HepG2 (cell line): Measurements from ENCODE around the gene CEP63. TPM values are rescaled to one million over a fixed set of nuclear protein-coding genes. Genes with fewer than 3 reads are reported as not detected.

Source experiments
- HNF4A ChIP-seq: sonication (generic); formaldehyde crosslinking; IDR thresholded peaks from 2 replicates; pipeline ENCODE4 v1.4.0; 2020; ENCODE audit warnings: missing genetic modification reagents
- HNRNPK ChIP-seq: fragments of 200-400 bp; formaldehyde crosslinking; IDR thresholded peaks from 2 replicates; pipeline ENCODE4 v1.6.1; 2018; ENCODE audit warnings: low read length, low read depth, moderate library complexity, mild to moderate bottlenecking; ENCODE audit not compliant: poor library complexity, severe bottlenecking
- MAFF ChIP-seq: IDR thresholded peaks from 2 replicates; pipeline ENCODE4 v1.6.1; 2011; ENCODE audit warnings: low read depth, low read length, improper control_type of control experiment
- MXD1 ChIP-seq: sonication (generic); formaldehyde crosslinking; IDR thresholded peaks from 2 replicates; pipeline ENCODE4 v1.4.0; 2020; ENCODE audit warnings: mild to moderate bottlenecking, missing genetic modification reagents
- MYNN ChIP-seq: sonication (generic); formaldehyde crosslinking; IDR thresholded peaks from 2 replicates; pipeline ENCODE4 v1.4.0; 2020; ENCODE audit warnings: mild to moderate bottlenecking, low read depth, missing genetic modification reagents
- NFRKB ChIP-seq: fragments of 450-650 bp; IDR thresholded peaks from 2 replicates; pipeline ENCODE4 v1.6.1; 2017
- PCBP1 ChIP-seq: fragments of 200-400 bp; formaldehyde crosslinking; IDR thresholded peaks from 2 replicates; pipeline ENCODE4 v1.6.1; 2017; ENCODE audit warnings: mild to moderate bottlenecking, low read depth, low read length, borderline replicate concordance
- PCBP2 ChIP-seq: fragments of 200-400 bp; formaldehyde crosslinking; optimal IDR thresholded peaks from 2 replicates; pipeline ENCODE3; 2018; ENCODE audit warnings: low read length, low read depth; ENCODE audit not compliant: poor library complexity, severe bottlenecking
- SNAI1 ChIP-seq: sonication (generic); formaldehyde crosslinking; IDR thresholded peaks from 2 replicates; pipeline ENCODE4 v1.5.0; 2020; ENCODE audit warnings: mild to moderate bottlenecking, missing genetic modification reagents, borderline replicate concordance
- ZNF33B ChIP-seq: sonication (generic); formaldehyde crosslinking; IDR thresholded peaks from 2 replicates; pipeline ENCODE4 v1.5.1; 2020; ENCODE audit warnings: mild to moderate bottlenecking, missing genetic modification reagents
- ZNF430 ChIP-seq: sonication (generic); formaldehyde crosslinking; IDR thresholded peaks from 2 replicates; pipeline ENCODE4 v1.9.0; 2021; ENCODE audit warnings: mild to moderate bottlenecking, missing genetic modification reagents
- ZNF572 ChIP-seq: sonication (generic); formaldehyde crosslinking; IDR thresholded peaks from 2 replicates; pipeline ENCODE4 v1.5.1; 2020; ENCODE audit warnings: mild to moderate bottlenecking, missing genetic modification reagents
- ZNF781 ChIP-seq: sonication (generic); formaldehyde crosslinking; IDR thresholded peaks from 2 replicates; pipeline ENCODE4 v1.5.1; 2020; ENCODE audit warnings: borderline replicate concordance, mild to moderate bottlenecking, missing genetic modification reagents; ENCODE audit errors: not compliant biosample characterization
- polyA plus RNA-seq, 8 experiments: library from polyadenylated mRNA; depleted of rRNA in 3 of 8; stranded (reverse) in 7 of 8; unstranded in 1 of 8; fragments of >200 nt; fragmentation: Illumina TruSeq in 4 of 8; extraction: Trizol in 4 of 8; gene quantifications; 2 replicates each; pipeline versions ENCODE4 v1.2.1 to v1.2.3, GENCODE V29; 2011 to 2016; ENCODE audit warnings: low read depth in 4 of 8, missing spikeins in 1 of 8, mixed read lengths in 1 of 8; ENCODE audit not compliant: insufficient read depth in 1 of 8
- total RNA-seq, 5 experiments: library from RNA; depleted of rRNA; stranded (reverse); fragments of >200 nt; fragmentation: Illumina TruSeq; extraction: Trizol; gene quantifications; 2 replicates each; pipeline ENCODE4 v1.2.3, GENCODE V29; 2016; ENCODE audit warnings: low read depth in 1 of 5
- TF ChIP-seq, protein P1 (sequence below): sonication (generic); formaldehyde crosslinking; IDR thresholded peaks from 2 replicates; pipeline ENCODE4 v1.4.0; 2020; ENCODE audit warnings: mild to moderate bottlenecking, missing genetic modification reagents, borderline replicate concordance
- TF ChIP-seq, protein P2 (sequence below): IDR thresholded peaks from 2 replicates; pipeline ENCODE4 v1.6.1; 2016; ENCODE audit warnings: low read depth
- TF ChIP-seq, protein P3 (sequence below): sonication (generic); formaldehyde crosslinking; IDR thresholded peaks from 2 replicates; pipeline ENCODE4 v1.4.0; 2020; ENCODE audit warnings: missing genetic modification reagents, mild to moderate bottlenecking, borderline replicate concordance
- TF ChIP-seq, protein P4 (sequence below), 2 experiments: sonication (generic) in 1 of 2; formaldehyde crosslinking in 1 of 2; IDR thresholded peaks; 2 replicates each; pipeline versions ENCODE4 v1.4.0 to v1.6.1; 2018 to 2020; ENCODE audit warnings: missing genetic modification reagents in 2 of 2, borderline replicate concordance in 1 of 2, low read depth in 1 of 2, mild to moderate bottlenecking in 1 of 2, missing biosample characterization in 1 of 2

Gene CEP63
- total and polyA plus RNA-seq, 2 of the 13 experiments (the other 11 are each of a cell fraction or from before 2014, with no cell fraction given): 7.2 to 18.4 TPM

GRCh38 chr3:134486577-134487041 is 752 bp downstream of the CEP63 start (continued):
- TF ChIP-seq MAFF (no peak), ZNF33B (CRISPR knock-in tag) (no peak), PCBP2 (no peak), ZNF781 (peak; percentile 29), MYNN (CRISPR knock-in tag) (no peak), PCBP1 (no peak), SNAI1 (no peak), HNF4A (CRISPR knock-in tag) (no peak), HNRNPK (no peak), ZNF572 (CRISPR knock-in tag) (no peak), NFRKB (no peak), ZNF430 (no peak), MXD1 (CRISPR knock-in tag) (no peak)
- TF ChIP-seq, protein P1, sequence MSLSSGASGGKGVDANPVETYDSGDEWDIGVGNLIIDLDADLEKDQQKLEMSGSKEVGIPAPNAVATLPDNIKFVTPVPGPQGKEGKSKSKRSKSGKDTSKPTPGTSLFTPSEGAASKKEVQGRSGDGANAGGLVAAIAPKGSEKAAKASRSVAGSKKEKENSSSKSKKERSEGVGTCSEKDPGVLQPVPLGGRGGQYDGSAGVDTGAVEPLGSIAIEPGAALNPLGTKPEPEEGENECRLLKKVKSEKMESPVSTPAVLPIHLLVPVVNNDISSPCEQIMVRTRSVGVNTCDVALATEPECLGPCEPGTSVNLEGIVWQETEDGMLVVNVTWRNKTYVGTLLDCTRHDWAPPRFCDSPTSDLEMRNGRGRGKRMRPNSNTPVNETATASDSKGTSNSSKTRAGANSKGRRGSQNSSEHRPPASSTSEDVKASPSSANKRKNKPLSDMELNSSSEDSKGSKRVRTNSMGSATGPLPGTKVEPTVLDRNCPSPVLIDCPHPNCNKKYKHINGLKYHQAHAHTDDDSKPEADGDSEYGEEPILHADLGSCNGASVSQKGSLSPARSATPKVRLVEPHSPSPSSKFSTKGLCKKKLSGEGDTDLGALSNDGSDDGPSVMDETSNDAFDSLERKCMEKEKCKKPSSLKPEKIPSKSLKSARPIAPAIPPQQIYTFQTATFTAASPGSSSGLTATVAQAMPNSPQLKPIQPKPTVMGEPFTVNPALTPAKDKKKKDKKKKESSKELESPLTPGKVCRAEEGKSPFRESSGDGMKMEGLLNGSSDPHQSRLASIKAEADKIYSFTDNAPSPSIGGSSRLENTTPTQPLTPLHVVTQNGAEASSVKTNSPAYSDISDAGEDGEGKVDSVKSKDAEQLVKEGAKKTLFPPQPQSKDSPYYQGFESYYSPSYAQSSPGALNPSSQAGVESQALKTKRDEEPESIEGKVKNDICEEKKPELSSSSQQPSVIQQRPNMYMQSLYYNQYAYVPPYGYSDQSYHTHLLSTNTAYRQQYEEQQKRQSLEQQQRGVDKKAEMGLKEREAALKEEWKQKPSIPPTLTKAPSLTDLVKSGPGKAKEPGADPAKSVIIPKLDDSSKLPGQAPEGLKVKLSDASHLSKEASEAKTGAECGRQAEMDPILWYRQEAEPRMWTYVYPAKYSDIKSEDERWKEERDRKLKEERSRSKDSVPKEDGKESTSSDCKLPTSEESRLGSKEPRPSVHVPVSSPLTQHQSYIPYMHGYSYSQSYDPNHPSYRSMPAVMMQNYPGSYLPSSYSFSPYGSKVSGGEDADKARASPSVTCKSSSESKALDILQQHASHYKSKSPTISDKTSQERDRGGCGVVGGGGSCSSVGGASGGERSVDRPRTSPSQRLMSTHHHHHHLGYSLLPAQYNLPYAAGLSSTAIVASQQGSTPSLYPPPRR (CRISPR knock-in tag): 0 out of 2 replicates have a peak, but pooled peaks have one; percentile 7
- TF ChIP-seq, protein P2, sequence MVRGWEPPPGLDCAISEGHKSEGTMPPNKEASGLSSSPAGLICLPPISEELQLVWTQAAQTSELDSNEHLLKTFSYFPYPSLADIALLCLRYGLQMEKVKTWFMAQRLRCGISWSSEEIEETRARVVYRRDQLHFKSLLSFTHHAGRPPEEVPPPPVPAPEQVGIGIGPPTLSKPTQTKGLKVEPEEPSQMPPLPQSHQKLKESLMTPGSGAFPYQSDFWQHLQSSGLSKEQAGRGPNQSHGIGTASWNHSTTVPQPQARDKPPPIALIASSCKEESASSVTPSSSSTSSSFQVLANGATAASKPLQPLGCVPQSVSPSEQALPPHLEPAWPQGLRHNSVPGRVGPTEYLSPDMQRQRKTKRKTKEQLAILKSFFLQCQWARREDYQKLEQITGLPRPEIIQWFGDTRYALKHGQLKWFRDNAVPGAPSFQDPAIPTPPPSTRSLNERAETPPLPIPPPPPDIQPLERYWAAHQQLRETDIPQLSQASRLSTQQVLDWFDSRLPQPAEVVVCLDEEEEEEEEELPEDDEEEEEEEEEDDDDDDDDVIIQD (CRISPR knock-in tag): no peak
- TF ChIP-seq, protein P3, sequence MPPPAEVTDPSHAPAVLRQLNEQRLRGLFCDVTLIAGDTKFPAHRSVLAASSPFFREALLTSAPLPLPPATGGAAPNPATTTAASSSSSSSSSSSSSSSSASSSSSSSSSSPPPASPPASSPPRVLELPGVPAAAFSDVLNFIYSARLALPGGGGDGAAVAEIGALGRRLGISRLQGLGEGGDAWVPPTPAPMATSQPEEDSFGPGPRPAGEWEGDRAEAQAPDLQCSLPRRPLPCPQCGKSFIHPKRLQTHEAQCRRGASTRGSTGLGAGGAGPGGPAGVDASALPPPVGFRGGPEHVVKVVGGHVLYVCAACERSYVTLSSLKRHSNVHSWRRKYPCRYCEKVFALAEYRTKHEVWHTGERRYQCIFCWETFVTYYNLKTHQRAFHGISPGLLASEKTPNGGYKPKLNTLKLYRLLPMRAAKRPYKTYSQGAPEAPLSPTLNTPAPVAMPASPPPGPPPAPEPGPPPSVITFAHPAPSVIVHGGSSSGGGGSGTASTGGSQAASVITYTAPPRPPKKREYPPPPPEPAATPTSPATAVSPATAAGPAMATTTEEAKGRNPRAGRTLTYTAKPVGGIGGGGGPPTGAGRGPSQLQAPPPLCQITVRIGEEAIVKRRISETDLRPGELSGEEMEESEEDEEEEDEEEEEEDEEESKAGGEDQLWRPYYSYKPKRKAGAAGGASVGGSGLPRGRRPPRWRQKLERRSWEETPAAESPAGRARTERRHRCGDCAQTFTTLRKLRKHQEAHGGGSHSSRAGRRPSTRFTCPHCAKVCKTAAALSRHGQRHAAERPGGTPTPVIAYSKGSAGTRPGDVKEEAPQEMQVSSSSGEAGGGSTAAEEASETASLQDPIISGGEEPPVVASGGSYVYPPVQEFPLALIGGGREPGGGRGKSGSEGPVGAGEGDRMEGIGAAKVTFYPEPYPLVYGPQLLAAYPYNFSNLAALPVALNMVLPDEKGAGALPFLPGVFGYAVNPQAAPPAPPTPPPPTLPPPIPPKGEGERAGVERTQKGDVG (CRISPR knock-in tag): no peak
- TF ChIP-seq, protein P4, sequence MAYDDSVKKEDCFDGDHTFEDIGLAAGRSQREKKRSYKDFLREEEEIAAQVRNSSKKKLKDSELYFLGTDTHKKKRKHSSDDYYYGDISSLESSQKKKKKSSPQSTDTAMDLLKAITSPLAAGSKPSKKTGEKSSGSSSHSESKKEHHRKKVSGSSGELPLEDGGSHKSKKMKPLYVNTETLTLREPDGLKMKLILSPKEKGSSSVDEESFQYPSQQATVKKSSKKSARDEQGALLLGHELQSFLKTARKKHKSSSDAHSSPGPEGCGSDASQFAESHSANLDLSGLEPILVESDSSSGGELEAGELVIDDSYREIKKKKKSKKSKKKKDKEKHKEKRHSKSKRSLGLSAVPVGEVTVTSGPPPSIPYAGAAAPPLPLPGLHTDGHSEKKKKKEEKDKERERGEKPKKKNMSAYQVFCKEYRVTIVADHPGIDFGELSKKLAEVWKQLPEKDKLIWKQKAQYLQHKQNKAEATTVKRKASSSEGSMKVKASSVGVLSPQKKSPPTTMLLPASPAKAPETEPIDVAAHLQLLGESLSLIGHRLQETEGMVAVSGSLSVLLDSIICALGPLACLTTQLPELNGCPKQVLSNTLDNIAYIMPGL (CRISPR knock-in tag; IDR thresholded peaks at IDR 0.05; ENCODE audit: borderline replicate concordance in 1 of 2, low read depth in 1 of 2): peak in 1 of 2 experiments; percentile 25; a peak in 1 of 4 replicates
